Heart left ventricle (tissue), 16 donors: ENCODE results near the gene BCR. TPM values are rescaled to one million over a fixed set of nuclear protein-coding genes. Genes with fewer than 3 reads are reported as not detected.

ENCODE experiments used
- ATAC-seq, 4 donors: fragments of 200-7000 bp; cut with Tn5 transposase; one replicate each; pipeline ENCODE4 v1.9.1; 2020 to 2022; ENCODE audit warnings: moderate library complexity in 4 of 4, mild to moderate bottlenecking in 3 of 4, moderate number of reproducible peaks in 1 of 4
- DNase-seq, 5 donors: peaks; one replicate each; pipeline ENCODE4 v3.0.0-alpha.2; 2020
- H3K27ac ChIP-seq, 12 donors: fragments of 200-600 bp; sonication (generic) in 4 of 12; one replicate each; pipeline versions ENCODE4 v1.5.0 to v1.8.0; 2016 to 2022; ENCODE audit warnings: mild to moderate bottlenecking in 2 of 12
- H3K27me3 ChIP-seq, 9 donors: fragments of 200-600 bp; sonication (generic) in 2 of 9; one replicate each; pipeline versions ENCODE4 v1.5.1 to v1.8.0; 2016 to 2022; ENCODE audit warnings: mild to moderate bottlenecking in 3 of 9
- H3K36me3 ChIP-seq, 9 donors: fragments of 200-600 bp; sonication (generic) in 2 of 9; one replicate each; pipeline versions ENCODE4 v1.5.0 to v1.8.0; 2018 to 2022; ENCODE audit warnings: mild to moderate bottlenecking in 2 of 9
- H3K4me1 ChIP-seq, 12 donors: fragments of 200-600 bp; sonication (generic) in 4 of 12; one replicate each; pipeline versions ENCODE4 v1.5.0 to v1.8.0; 2016 to 2022; ENCODE audit warnings: mild to moderate bottlenecking in 3 of 12
- H3K4me3 ChIP-seq, 12 donors: fragments of 200-600 bp; sonication (generic) in 4 of 12; one replicate each; pipeline versions ENCODE4 v1.5.0 to v1.8.0; 2017 to 2022; ENCODE audit warnings: mild to moderate bottlenecking in 9 of 12, moderate library complexity in 4 of 12
- H3K9me3 ChIP-seq, 12 donors: fragments of 200-600 bp; sonication (generic) in 4 of 12; one replicate each; pipeline versions ENCODE4 v1.5.0 to v1.8.0; 2016 to 2022; ENCODE audit warnings: mild to moderate bottlenecking in 1 of 12
- CTCF ChIP-seq, 12 donors: fragments of 200-600 bp; sonication (generic) in 4 of 12; IDR thresholded peaks; one replicate each; pipeline versions ENCODE4 v1.5.0 to v1.8.0; 2018 to 2022; ENCODE audit warnings: antibody characterized with exemption in 12 of 12, mild to moderate bottlenecking in 5 of 12
- POLR2A ChIP-seq, 2 donors: fragments of 450-650 bp; IDR thresholded peaks; one replicate each; pipeline ENCODE4 v1.6.1; 2017; ENCODE audit warnings: antibody characterized with exemption in 2 of 2, mild to moderate bottlenecking in 2 of 2, moderate library complexity in 2 of 2
- WGBS, 4 donors: extraction: QIAGEN DNeasy Blood & Tissue Kit in 2 of 4; methylation state at CpG; one replicate each; pipeline versions ENCODE4 v1.1.5 to v1.1.7; 2013 to 2018; 5-methylcytosine and 5-hydroxymethylcytosine counted together
- intact Hi-C, 10 donors: fragments of 100-400 bp; cut with DNase I; formaldehyde crosslinking; loops; one replicate each; pipeline versions ENCODE4 v1.11.1 to v1.14.2; 2022
- polyA plus RNA-seq, 2 donors: library from polyadenylated mRNA; stranded (reverse); fragments of 200-250 nt; gene quantifications; one replicate each; pipeline ENCODE4 v1.2.3, GENCODE V29; 2013
- total RNA-seq, 9 donors: library from RNA; depleted of rRNA in 2 of 9; stranded (reverse); fragments of >200 nt in 2 of 9; fragmentation: NEBNext Ultra II Directional in 3 of 9; extraction: Animal tissue kit (Norgen Biotek cat#: 25700) in 3 of 9; gene quantifications; one replicate each; pipeline versions ENCODE4 v1.1.0 to v1.2.4, GENCODE V29; 2016 to 2023
- donor health status: ischemic (EF 13 %, LVEDD 7.1; RV severe dilation, severe dysfunction).
- donor health status: healthy with polysubstance abuse.
- donor health status: DM: no; HTN: yes; CAD: no.
- donor health status: DM: no; HTN: no; CAD: no.
- donor health status: ischemic (EF 25% LVEDD 6.9; RV normal size, moderate dysfunction).
- donor health status: ischemic (EF 25% LVEDD 5.7; RV mildly dilated, moderate dysfunction).
- donor health status: healthy.
- donor health status: DM: yes; HTN: yes; CAD: no.
- donor health status: ischemic (EF 35%, LVEDD 5.7; RV mildly dilated, moderate dysfunction).
- donor health status: nonischemic (EF 11% LVEDD 7.7; RV severe dilation, severe dysfunction).
- donor health status: DM: yes; HTN: yes; CAD: no.
- donor health status: PGD.
- donor health status: ischemic (EF 29% LVEDD 5.4; RV normal size, mild dysfunction).
- donor health status: nonischemic (EF 23%, LVEDD 6.1; RV moderate dilation, normal function).

Gene BCR
- total and polyA plus RNA-seq, 11 donors, result 12.6 to 51.1 (median 28.7) TPM

- 65 to 74% (median 69%) methylated on average over 6 of the region's 6 CpGs for WGBS, 4 donors
- ATAC-seq (no peak), DNase-seq (no peak)
- Histone ChIP-seq H3K27ac (no peak overlapping the region), H3K4me1 (peaks cover 4 to 50% (median 29%) of the 10 kb centered on the region in 12 donors), H3K36me3 (no peaks in the 10 kb centered on the region), H3K4me3 (no peak overlapping the region), H3K27me3 (no peaks in the 10 kb centered on the region), H3K9me3 (no peaks in the 10 kb centered on the region)
- TF ChIP-seq POLR2A (IDR thresholded peaks at IDR 0.05) (no peak), CTCF (IDR thresholded peaks at IDR 0.05) (no peak)
- intact Hi-C loops, result no loop called here
Measured at GRCh38 chr22:23210428-23211170, 30.3 kb downstream of the BCR start.

- intact Hi-C loops, result no loop called here
- no peak for DNase-seq
- Histone ChIP-seq H3K4me1 (peaks cover 7 to 54% (median 35%) of the 10 kb centered on the region in 12 donors), H3K4me3 (no peak overlapping the region), H3K36me3 (no peaks in the 10 kb centered on the region), H3K9me3 (no peaks in the 10 kb centered on the region), H3K27me3 (no peaks in the 10 kb centered on the region), H3K27ac (no peak overlapping the region)
- no peak for TF ChIP-seq CTCF (IDR thresholded peaks at IDR 0.05)
- WGBS, 4 donors, result 96 to 99% (median 98%) methylated on average over 3 of the region's 3 CpGs
- no peak for ATAC-seq
Measured at GRCh38 chr22:23211622-23212021, 31.3 kb downstream of the BCR start.

GRCh38 chr22:23212061-23213021 lies 32.0 kb downstream of the BCR start:
- Histone ChIP-seq H3K4me1 (peaks cover 10 to 61% (median 42%) of the 10 kb centered on the region in 12 donors), H3K27ac (no peak overlapping the region), H3K27me3 (no peaks in the 10 kb centered on the region), H3K4me3 (no peak overlapping the region), H3K9me3 (no peaks in the 10 kb centered on the region), H3K36me3 (no peaks in the 10 kb centered on the region)
- no peak for TF ChIP-seq POLR2A (IDR thresholded peaks at IDR 0.05)
- TF ChIP-seq CTCF (IDR thresholded peaks at IDR 0.05), result no peak
- DNase-seq (no peak), ATAC-seq (no peak)
- WGBS, 4 donors, result 83 to 92% (median 87%) methylated on average over 10 of the region's 10 CpGs
- intact Hi-C loops, result no loop called here

- 93 to 97% (median 94%) methylated on average over 11 to 13 of the region's 13 CpGs for WGBS, 4 donors
- intact Hi-C loops, result no loop called here
- Histone ChIP-seq H3K9me3 (no peaks in the 10 kb centered on the region), H3K27ac (no peak overlapping the region), H3K27me3 (no peaks in the 10 kb centered on the region), H3K4me3 (no peak overlapping the region), H3K4me1 (peaks cover 13 to 69% (median 48%) of the 10 kb centered on the region in 12 donors), H3K36me3 (no peaks in the 10 kb centered on the region)
- no peak for DNase-seq
- no peak for TF ChIP-seq CTCF (IDR thresholded peaks at IDR 0.05)
- TF ChIP-seq POLR2A (IDR thresholded peaks at IDR 0.05), result no peak
- ATAC-seq, result no peak
Measured at GRCh38 chr22:23213022-23213555, 32.8 kb downstream of the BCR start.
